GM23338 (cell line): ENCODE measurements around the gene CNTN1. TPM values are rescaled to one million over a fixed set of nuclear protein-coding genes. Genes with fewer than 3 reads are reported as not detected.

Experiments used
- ATAC-seq: fragments of 200-7000 bp; cut with Tn5 transposase; 3 replicates; pipeline ENCODE4 v1.9.1; 2020
- DNase-seq: peaks from one replicate; pipeline ENCODE4 v3.0.0-alpha.2; 2015; ENCODE audit warnings: low spot score
- H2AFZ ChIP-seq: fragments of 200-600 bp; sonication (generic); 2 replicates; pipeline ENCODE4 v1.8.0; 2016; ENCODE audit warnings: antibody characterized with exemption, mild to moderate bottlenecking, moderate library complexity
- H3F3A ChIP-seq: fragments of 200-600 bp; sonication (generic); replicated peaks from 2 replicates; pipeline ENCODE4 v1.8.0; 2017; ENCODE audit warnings: antibody characterized with exemption, mixed run types, low read depth
- H3K27ac ChIP-seq: fragments of 200-600 bp; sonication (generic); 2 replicates; pipeline ENCODE4 v1.6.1; 2016; ENCODE audit warnings: low read depth
- H3K27me3 ChIP-seq: fragments of 200-600 bp; sonication (generic); 2 replicates; pipeline ENCODE4 v1.8.0; 2016; ENCODE audit warnings: mild to moderate bottlenecking, mixed run types, moderate library complexity; ENCODE audit not compliant: insufficient read depth
- H3K36me3 ChIP-seq: fragments of 200-600 bp; sonication (generic); 2 replicates; pipeline ENCODE4 v1.8.0; 2016; ENCODE audit warnings: mild to moderate bottlenecking; ENCODE audit not compliant: insufficient read depth
- H3K4me1 ChIP-seq: fragments of 200-600 bp; sonication (generic); 2 replicates; pipeline ENCODE4 v1.8.0; 2016; ENCODE audit warnings: mild to moderate bottlenecking, moderate library complexity; ENCODE audit not compliant: insufficient read depth
- H3K4me2 ChIP-seq: fragments of 200-600 bp; sonication (generic); 2 replicates; pipeline ENCODE4 v1.7.1; 2017; ENCODE audit warnings: mixed run types
- H3K4me3 ChIP-seq: fragments of 200-600 bp; sonication (generic); 2 replicates; pipeline ENCODE4 v1.6.1; 2016; ENCODE audit warnings: mixed run types
- H3K79me2 ChIP-seq: fragments of 200-600 bp; sonication (generic); replicated peaks from 2 replicates; pipeline ENCODE4 v1.8.0; 2017; ENCODE audit warnings: mild to moderate bottlenecking; ENCODE audit not compliant: insufficient read depth
- H3K9me2 ChIP-seq: fragments of 200-600 bp; sonication (generic); 2 replicates; pipeline ENCODE4 v1.8.0; 2017; ENCODE audit not compliant: insufficient read depth
- H4K20me1 ChIP-seq: fragments of 200-600 bp; sonication (generic); replicated peaks from 2 replicates; pipeline ENCODE4 v1.8.0; 2017; ENCODE audit warnings: mild to moderate bottlenecking; ENCODE audit not compliant: insufficient read depth
- H3K27ac Mint-ChIP-seq: 2 replicates; pipeline ENCODE4 v1.8.0; 2020; ENCODE audit warnings: inconsistent platforms, mild to moderate bottlenecking, moderate library complexity, mixed read lengths
- H3K27me3 Mint-ChIP-seq: 3 replicates; pipeline ENCODE4 v1.8.0; 2022; ENCODE audit warnings: low read depth, mild to moderate bottlenecking, moderate library complexity, mixed read lengths, inconsistent platforms; ENCODE audit not compliant: insufficient read depth, poor library complexity
- H3K36me3 Mint-ChIP-seq: 3 replicates; pipeline ENCODE4 v1.8.0; 2021; ENCODE audit warnings: low read depth, mild to moderate bottlenecking, inconsistent platforms, moderate library complexity, mixed read lengths
- H3K4me1 Mint-ChIP-seq: 3 replicates; pipeline ENCODE4 v1.8.0; 2020; ENCODE audit warnings: mild to moderate bottlenecking, inconsistent platforms, mixed read lengths
- H3K4me3 Mint-ChIP-seq: 3 replicates; pipeline ENCODE4 v1.8.0; 2021; ENCODE audit warnings: moderate library complexity, mild to moderate bottlenecking, inconsistent platforms, mixed read lengths
- H3K9me3 Mint-ChIP-seq: 3 replicates; pipeline ENCODE4 v1.8.0; 2020; ENCODE audit warnings: moderate library complexity, mild to moderate bottlenecking, inconsistent platforms, mixed read lengths
- CREB1 ChIP-seq: fragments of 250-450 bp; sonication (Bioruptor Pico); IDR thresholded peaks from 2 replicates; pipeline ENCODE4 v1.5.0; 2020; ENCODE audit warnings: low read depth, mild to moderate bottlenecking, moderate library complexity
- CTCF ChIP-seq, 2 experiments: fragments of 200-600 bp in 1 of 2; sonication (generic) in 1 of 2; conservative IDR thresholded peaks; 2 replicates each; pipeline versions ENCODE4 v1.5.1 to v1.6.1; 2016 to 2017; ENCODE audit warnings: antibody characterized with exemption in 2 of 2, low read depth in 2 of 2, mild to moderate bottlenecking in 2 of 2, moderate library complexity in 1 of 2
- ETS1 ChIP-seq: IDR thresholded peaks from 2 replicates; pipeline ENCODE4 v1.6.1; 2016; ENCODE audit warnings: antibody characterized with exemption
- EZH2 ChIP-seq: fragments of 200-600 bp; sonication (generic); IDR thresholded peaks from one replicate; pipeline ENCODE4 v1.8.0; 2017; ENCODE audit warnings: antibody characterized with exemption, mild to moderate bottlenecking, low read depth; ENCODE audit not compliant: unreplicated experiment
- EZH2phosphoT487 ChIP-seq: fragments of 200-600 bp; sonication (generic); IDR thresholded peaks from one replicate; pipeline ENCODE4 v1.8.1; 2018; ENCODE audit warnings: antibody characterized with exemption; ENCODE audit not compliant: unreplicated experiment
- JUNB ChIP-seq: IDR thresholded peaks from one replicate; pipeline ENCODE4 v1.6.1; 2016; ENCODE audit warnings: antibody characterized with exemption; ENCODE audit not compliant: unreplicated experiment
- NANOG ChIP-seq: IDR thresholded peaks from 2 replicates; pipeline ENCODE4 v1.6.1; 2016; ENCODE audit warnings: antibody characterized with exemption, borderline replicate concordance
- POLR2AphosphoS5 ChIP-seq: IDR thresholded peaks from 2 replicates; pipeline ENCODE4 v1.6.1; 2016; ENCODE audit warnings: antibody characterized with exemption, low read depth
- REST ChIP-seq: IDR thresholded peaks from one replicate; pipeline ENCODE4 v1.6.1; 2018; ENCODE audit warnings: antibody characterized with exemption; ENCODE audit not compliant: unreplicated experiment
- STAT1 ChIP-seq: IDR thresholded peaks from one replicate; pipeline ENCODE4 v1.6.1; 2016; ENCODE audit warnings: antibody characterized with exemption; ENCODE audit not compliant: unreplicated experiment
- ZNF114 ChIP-seq: fragments of 250-450 bp; sonication (Bioruptor Pico); IDR thresholded peaks from 2 replicates; pipeline ENCODE4 v1.5.0; 2020; ENCODE audit warnings: mild to moderate bottlenecking, moderate library complexity
- ZNF331 ChIP-seq: fragments of 250-450 bp; sonication (Bioruptor Pico); IDR thresholded peaks from 2 replicates; pipeline ENCODE4 v1.5.0; 2020; ENCODE audit warnings: low read depth, mild to moderate bottlenecking, moderate library complexity
- ZNF462 ChIP-seq: fragments of 250-450 bp; sonication (Bioruptor Pico); IDR thresholded peaks from 2 replicates; pipeline ENCODE4 v1.5.0; 2020; ENCODE audit warnings: mild to moderate bottlenecking, moderate library complexity
- polyA plus RNA-seq: library from polyadenylated mRNA; unstranded; fragments of >200 nt; fragmentation: Nextera tagmentation; extraction: Ambion mirVana; gene quantifications from 2 replicates; pipeline ENCODE4 v1.2.1, GENCODE V29; 2016
- total RNA-seq: library from RNA; depleted of rRNA; stranded (reverse); fragments of >200 nt; shearing (Covaris generic); gene quantifications from 2 replicates; pipeline ENCODE4 v1.2.3, GENCODE V29; 2014

The CNTN1 gene
- total and polyA plus RNA-seq, 2 experiments from 2014 or later: 5.0 to 27.0 TPM

GRCh38 chr12:40915172-40915571, 222.9 kb downstream of the CNTN1 start:
- Mint-ChIP-seq H3K36me3 (no peaks in the 10 kb centered on the region), H3K4me1 (peaks cover 4% of the 10 kb centered on the region; the same call in 2 of the 3 replicates), H3K27ac (no peak overlapping the region), H3K27me3 (no peaks in the 10 kb centered on the region), H3K9me3 (no peaks in the 10 kb centered on the region), H3K4me3 (no peak overlapping the region)
- Histone ChIP-seq H3F3A (no peaks in the 10 kb centered on the region), H3K9me2 (no peaks in the 10 kb centered on the region), H4K20me1 (no peaks in the 10 kb centered on the region), H3K27ac (no peak overlapping the region), H3K27me3 (no peaks in the 10 kb centered on the region), H3K79me2 (no peaks in the 10 kb centered on the region), H3K36me3 (no peaks in the 10 kb centered on the region), H3K4me3 (no peak overlapping the region), H3K4me1 (no peaks in the 10 kb centered on the region), H3K4me2 (no peak overlapping the region), H2AFZ (no peak overlapping the region)
- DNase-seq (no peak), ATAC-seq (no peak)
- TF ChIP-seq ETS1: no peak
- TF ChIP-seq CREB1 (CRISPR knock-in tag): no peak
- no peak for TF ChIP-seq STAT1
- no peak for TF ChIP-seq ZNF462 (CRISPR knock-in tag)
- no peak for TF ChIP-seq POLR2AphosphoS5
- TF ChIP-seq ZNF331 (CRISPR knock-in tag): no peak
- no peak for TF ChIP-seq EZH2phosphoT487
- TF ChIP-seq NANOG: no peak
- no peak for TF ChIP-seq EZH2
- no peak for TF ChIP-seq ZNF114 (CRISPR knock-in tag)
- no peak for TF ChIP-seq CTCF (conservative IDR thresholded peaks at IDR 0.05; ENCODE audit: low read depth in 2 of 2)
- no peak for TF ChIP-seq JUNB
- TF ChIP-seq REST: no peak
